T-cell (primary cell): ENCODE measurements around the gene MYO5A. TPM values are rescaled to one million over a fixed set of nuclear protein-coding genes. Genes with fewer than 3 reads are reported as not detected.

ENCODE experiments used
- ATAC-seq, 4 experiments: fragments of 200-7000 bp in 3 of 4; fragments of 150-1000 bp in 1 of 4; cut with Tn5 transposase; replicated peaks in 1 of 4; 1 replicate in 3 of 4; 2 replicates in 1 of 4; pipeline ENCODE4 v1.10.0; 2021; ENCODE audit warnings: moderate library complexity in 3 of 4, mild to moderate bottlenecking in 2 of 4, moderate number of reproducible peaks in 1 of 4
- CTCF ChIA-PET, 2 donors: fragments of 300-600 bp; sonication (Branson Sonifier 250); formaldehyde crosslinking; loops; one replicate each; lab custom pipeline; 2022; ENCODE audit warnings: antibody characterized with exemption in 2 of 2; lab: Charles Lee
- POLR2A ChIA-PET, 2 donors: fragments of 300-600 bp; sonication (Branson Sonifier 250); formaldehyde crosslinking; loops; one replicate each; lab custom pipeline; 2022; ENCODE audit warnings: antibody characterized with exemption in 2 of 2; lab: Charles Lee
- DNase-seq, 35 experiments: peaks; one replicate each; pipeline versions ENCODE4 v3.0.0 to v3.0.0-alpha.2; 2013 to 2023
- H3K27ac ChIP-seq: one replicate; pipeline ENCODE4 v1.5.1; 2013; ENCODE audit warnings: low read length
- H3K27me3 ChIP-seq, 2 experiments: replicated peaks in 1 of 2; 1 replicate in 1 of 2; 2 replicates in 1 of 2; pipeline versions ENCODE4 v1.6.1 to v1.7.0; 2013; ENCODE audit warnings: low read length in 1 of 2, mixed read lengths in 1 of 2; ENCODE audit not compliant: control insufficient read depth in 2 of 2, insufficient read depth in 2 of 2; ENCODE audit errors: extremely low read depth in 1 of 2
- H3K36me3 ChIP-seq, 2 donors: 1 replicate in 1 of 2; 2 replicates in 1 of 2; pipeline versions ENCODE4 v1.6.1 to v1.7.0; 2013; ENCODE audit warnings: low read length in 1 of 2; ENCODE audit not compliant: control insufficient read depth in 2 of 2, insufficient read depth in 1 of 2; ENCODE audit errors: extremely low read depth in 1 of 2
- H3K4me1 ChIP-seq, 2 experiments: 1 replicate in 1 of 2; 2 replicates in 1 of 2; pipeline versions ENCODE4 v1.6.1 to v1.7.0; 2013; ENCODE audit warnings: low read length in 2 of 2, mixed read lengths in 1 of 2; ENCODE audit not compliant: insufficient read depth in 2 of 2, control insufficient read depth in 1 of 2; ENCODE audit errors: extremely low read depth in 1 of 2
- H3K4me3 ChIP-seq, 2 donors: 1 replicate in 1 of 2; 2 replicates in 1 of 2; pipeline versions ENCODE4 v1.5.1 to v1.7.0; 2013; ENCODE audit warnings: mild to moderate bottlenecking in 2 of 2, low read length in 1 of 2, moderate library complexity in 1 of 2; ENCODE audit not compliant: control insufficient read depth in 1 of 2; ENCODE audit errors: extremely low read depth in 1 of 2
- H3K9me3 ChIP-seq: 2 replicates; pipeline ENCODE4 v1.7.0; 2013
- H3K27ac Mint-ChIP-seq, 2 donors: one replicate each; pipeline ENCODE4 v1.8.0; 2020 to 2021; ENCODE audit warnings: mild to moderate bottlenecking in 2 of 2, mixed read lengths in 2 of 2
- H3K27me3 Mint-ChIP-seq, 2 donors: one replicate each; pipeline ENCODE4 v1.8.0; 2021 to 2022; ENCODE audit warnings: mixed read lengths in 2 of 2
- H3K36me3 Mint-ChIP-seq: one replicate; pipeline ENCODE4 v1.8.0; 2021; ENCODE audit warnings: mixed read lengths
- H3K4me1 Mint-ChIP-seq, 3 donors: one replicate each; pipeline ENCODE4 v1.8.0; 2020 to 2022; ENCODE audit warnings: mixed read lengths in 3 of 3, mild to moderate bottlenecking in 1 of 3
- H3K4me3 Mint-ChIP-seq, 3 donors: one replicate each; pipeline ENCODE4 v1.8.0; 2020 to 2022; ENCODE audit warnings: mild to moderate bottlenecking in 3 of 3, mixed read lengths in 3 of 3, moderate library complexity in 3 of 3
- H3K9me3 Mint-ChIP-seq, 3 donors: one replicate each; pipeline ENCODE4 v1.8.0; 2020 to 2022; ENCODE audit warnings: mixed read lengths in 3 of 3
- WGBS: methylation state at CpG from one replicate; pipeline ENCODE4 v1.1.5; 2013; ENCODE audit warnings: missing lambda C conversion rate; ENCODE audit not compliant: insufficient coverage; 5-methylcytosine and 5-hydroxymethylcytosine counted together
- total RNA-seq, 35 experiments: library from RNA in 6 of 35; stranded (reverse) in 6 of 35; fragments of 120-200 nt in 1 of 35; gene quantifications; one replicate each; pipeline versions ENCODE4 v1.2.1 to v1.2.4 and lab custom pipeline; 2013 to 2026

MYO5A gene
- total RNA-seq, 5 donors from 2014 or later (not counting 1 experiment from before 2014, with no cell fraction given) = 25.2 to 46.6 (median 29.5) TPM

- no CpG with 5 or more reads among the region's 2 CpGs for WGBS
- Histone ChIP-seq H3K4me1 (peaks cover 6 to 17% of the 10 kb centered on the region in 2 experiments), H3K4me3 (no peak overlapping the region), H3K36me3 (no peaks in the 10 kb centered on the region), H3K27me3 (no peaks in the 10 kb centered on the region), H3K9me3 (no peaks in the 10 kb centered on the region), H3K27ac (no peak overlapping the region)
- ChIA-PET CTCF (interaction anchor here in 1 of 2 donors (0.5 kb wide), 1 partner anchor 39 kb away, joined by 3 read pairs; no protein-coding TSS in a partner anchor), POLR2A (interaction anchor here (0.6 to 1.1 kb wide), 3 partner anchors 10 to 290 kb away, joined by 3 to 4 read pairs (median 3); no protein-coding TSS in a partner anchor)
- Mint-ChIP-seq H3K36me3 (no peaks in the 10 kb centered on the region), H3K9me3 (no peaks in the 10 kb centered on the region), H3K4me1 (peaks cover 57 to 67% (median 67%) of the 10 kb centered on the region in 3 donors), H3K27ac (peak overlapping the region in 1 of 2 donors; percentile 40), H3K27me3 (no peaks in the 10 kb centered on the region), H3K4me3 (peak overlapping the region in 1 of 3 donors; percentile 49)
- DNase-seq (no peak), ATAC-seq (no peak)
Observed at GRCh38 chr15:52488830-52489229, 39.9 kb downstream of the MYO5A start.

- no peaks in the 10 kb centered on the region for H3K9me3 Mint-ChIP-seq
- Histone ChIP-seq H3K4me1 (peaks cover 21 to 37% of the 10 kb centered on the region in 2 experiments), H3K36me3 (no peaks in the 10 kb centered on the region), H3K4me3 (no peak overlapping the region), H3K27me3 (no peaks in the 10 kb centered on the region), H3K9me3 (no peaks in the 10 kb centered on the region), H3K27ac (no peak overlapping the region)
- ATAC-seq = no peak
- DNase-seq = no peak
- peaks cover 75 to 80% (median 77%) of the 10 kb centered on the region in 3 donors for H3K4me1 Mint-ChIP-seq
- peak overlapping the region in 1 of 3 donors; percentile 31 for H3K4me3 Mint-ChIP-seq
- POLR2A ChIA-PET = interaction anchor here (0.5 to 0.6 kb wide), 2 partner anchors 10 to 98 kb away, joined by 3 read pairs; no protein-coding TSS in a partner anchor
- peak overlapping the region; percentile 46 to 73 for H3K27ac Mint-ChIP-seq
- 100% methylated on average over 1 of the region's 11 CpGs for WGBS
- H3K36me3 Mint-ChIP-seq = no peaks in the 10 kb centered on the region
- H3K27me3 Mint-ChIP-seq = no peaks in the 10 kb centered on the region
- CTCF ChIA-PET = no interaction called here
Observed at GRCh38 chr15:52486003-52486996, 42.4 kb downstream of the MYO5A start.

GRCh38 chr15:52485290-52485689 is 43.4 kb downstream of the MYO5A start:
- CTCF ChIA-PET = no interaction called here
- ATAC-seq = no peak
- Mint-ChIP-seq H3K36me3 (no peaks in the 10 kb centered on the region), H3K9me3 (no peaks in the 10 kb centered on the region), H3K4me3 (no peak overlapping the region), H3K27me3 (no peaks in the 10 kb centered on the region), H3K27ac (no peak overlapping the region), H3K4me1 (peaks cover 81 to 86% (median 83%) of the 10 kb centered on the region in 3 donors)
- POLR2A ChIA-PET = no interaction called here
- no peaks in the 10 kb centered on the region for H3K36me3 ChIP-seq
- no peak overlapping the region for H3K4me3 ChIP-seq
- no peak overlapping the region for H3K27ac ChIP-seq
- no peak for DNase-seq
- H3K27me3 ChIP-seq = no peaks in the 10 kb centered on the region
- H3K4me1 ChIP-seq = peaks cover 29 to 47% of the 10 kb centered on the region in 2 experiments
- no peaks in the 10 kb centered on the region for H3K9me3 ChIP-seq
- WGBS = no CpG with 5 or more reads among the region's 2 CpGs

DNA sequence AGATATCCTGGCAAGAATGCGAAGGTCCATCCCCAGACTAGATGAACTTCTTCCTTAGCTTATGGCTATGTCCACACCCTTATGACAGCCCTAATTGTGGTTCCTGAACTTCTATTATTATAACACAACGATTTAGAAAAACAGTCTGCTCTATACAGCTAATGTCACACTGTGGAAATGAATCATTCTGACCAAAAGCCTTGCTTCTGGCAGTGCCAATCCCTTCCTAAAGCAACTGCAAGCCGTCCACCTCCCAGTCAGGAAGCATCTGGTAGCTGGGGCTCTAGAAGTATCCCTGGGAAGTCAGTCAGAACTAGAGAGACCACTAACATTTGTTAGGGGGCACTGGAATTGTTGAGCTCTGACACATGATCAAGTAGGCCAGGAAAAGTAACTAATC is 45.0 kb downstream of the MYO5A start:
- ATAC-seq (no peak), DNase-seq (no peak)
- peaks cover 34 to 45% of the 10 kb centered on the region in 2 experiments for H3K4me1 ChIP-seq
- no peaks in the 10 kb centered on the region for H3K27me3 ChIP-seq
- WGBS = 0% methylated on average over 1 of the region's 3 CpGs
- no peaks in the 10 kb centered on the region for H3K9me3 ChIP-seq
- no peaks in the 10 kb centered on the region for H3K36me3 ChIP-seq
- Mint-ChIP-seq H3K36me3 (no peaks in the 10 kb centered on the region), H3K27me3 (no peaks in the 10 kb centered on the region), H3K4me1 (peaks cover 74 to 80% (median 77%) of the 10 kb centered on the region in 3 donors), H3K27ac (peak overlapping the region; percentile 50 to 65), H3K9me3 (no peaks in the 10 kb centered on the region), H3K4me3 (peak overlapping the region in 1 of 3 donors; percentile 19)
- H3K27ac ChIP-seq = peak overlapping the region; percentile 25
- ChIA-PET CTCF (no interaction called here), POLR2A (no interaction called here)
- H3K4me3 ChIP-seq = no peak overlapping the region

DNA sequence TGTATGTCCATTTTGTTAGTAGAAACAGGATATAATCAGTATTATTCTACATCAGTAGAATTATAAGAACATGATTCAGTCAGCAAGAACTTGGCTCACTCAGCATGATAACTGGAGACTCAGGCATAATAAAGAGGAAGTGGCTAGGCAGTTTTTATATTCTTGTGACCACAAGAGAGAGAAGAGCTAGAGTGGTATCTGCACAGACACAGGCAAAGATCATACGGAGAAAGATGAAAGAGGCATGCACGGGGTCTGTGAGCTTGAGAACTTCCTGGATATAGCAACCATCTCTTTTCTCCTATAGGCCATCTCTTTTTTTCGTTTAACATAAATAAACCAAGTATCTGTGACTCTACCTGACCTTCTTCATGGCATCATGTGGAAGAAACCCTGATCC is 46.8 kb downstream of the MYO5A start:
- peak overlapping the region; percentile 64 for H3K27ac ChIP-seq
- no peaks in the 10 kb centered on the region for H3K9me3 ChIP-seq
- H3K9me3 Mint-ChIP-seq = no peaks in the 10 kb centered on the region
- no peaks in the 10 kb centered on the region for H3K27me3 Mint-ChIP-seq
- H3K36me3 Mint-ChIP-seq = no peaks in the 10 kb centered on the region
- no peak overlapping the region for H3K4me3 ChIP-seq
- DNase-seq = peak in 34 of 35 experiments; percentile 16 to 87 (median 59)
- no peaks in the 10 kb centered on the region for H3K36me3 ChIP-seq
- peak overlapping the region; percentile 81 to 91 for H3K27ac Mint-ChIP-seq
- H3K27me3 ChIP-seq = no peaks in the 10 kb centered on the region
- ATAC-seq = peak; percentile 99 to 100 (median 100)
- ChIA-PET POLR2A (interaction anchor here (0.5 to 0.7 kb wide), 3 partner anchors 46 to 489 kb away, joined by 3 to 4 read pairs (median 4); no protein-coding TSS in a partner anchor), CTCF (interaction anchor here in 1 of 2 donors (1.0 kb wide), 3 partner anchors 17 to 151 kb away, joined by 3 to 6 read pairs (median 4); no protein-coding TSS in a partner anchor)
- peak overlapping the region; percentile 28 to 46 (median 39) for H3K4me3 Mint-ChIP-seq
- peaks cover 63 to 77% (median 77%) of the 10 kb centered on the region in 3 donors for H3K4me1 Mint-ChIP-seq
- H3K4me1 ChIP-seq = peaks cover 32 to 36% of the 10 kb centered on the region in 2 experiments
- no CpG with 5 or more reads among the region's 3 CpGs for WGBS

- no peak for DNase-seq
- peak overlapping the region; percentile 77 to 91 for H3K27ac Mint-ChIP-seq
- H3K36me3 ChIP-seq = no peaks in the 10 kb centered on the region
- no peaks in the 10 kb centered on the region for H3K9me3 ChIP-seq
- no peaks in the 10 kb centered on the region for H3K9me3 Mint-ChIP-seq
- peak overlapping the region in 1 of 3 donors; percentile 39 for H3K4me3 Mint-ChIP-seq
- H3K27me3 ChIP-seq = no peaks in the 10 kb centered on the region
- peak overlapping the region; percentile 64 for H3K27ac ChIP-seq
- H3K27me3 Mint-ChIP-seq = no peaks in the 10 kb centered on the region
- 67% methylated on average over 1 of the region's 1 CpG for WGBS
- CTCF ChIA-PET = interaction anchor here in 1 of 2 donors (0.5 kb wide), 1 partner anchor 212 kb away, joined by 3 read pairs; no protein-coding TSS in a partner anchor
- H3K4me3 ChIP-seq = no peak overlapping the region
- POLR2A ChIA-PET = interaction anchor here in 1 of 2 donors (0.5 kb wide), 1 partner anchor 47 kb away, joined by 4 read pairs; no protein-coding TSS in a partner anchor
- peaks cover 56 to 69% (median 68%) of the 10 kb centered on the region in 3 donors for H3K4me1 Mint-ChIP-seq
- peaks cover 32 to 36% of the 10 kb centered on the region in 2 experiments for H3K4me1 ChIP-seq
- H3K36me3 Mint-ChIP-seq = no peaks in the 10 kb centered on the region
- no peak for ATAC-seq
Observed at GRCh38 chr15:52480990-52481389, 47.7 kb downstream of the MYO5A start.
